Body of pancreas (tissue), 4 donors: ENCODE data around the gene ASTN2. TPM values are rescaled to one million over a fixed set of nuclear protein-coding genes. Genes with fewer than 3 reads are reported as not detected.

Source experiments
- ATAC-seq: fragments of 150-250 bp; one replicate; pipeline ENCODE4 v1.9.1; 2016
- DNase-seq, 4 donors: peaks; one replicate each; pipeline ENCODE4 v3.0.0-alpha.2; 2019
- H3K27ac ChIP-seq, 4 donors: fragments of 200-600 bp; sonication (generic); 1 replicate in 3 of 4; 2 replicates in 1 of 4; pipeline versions ENCODE4 v1.5.1 to v1.6.1; 2016 to 2019; ENCODE audit warnings: mild to moderate bottlenecking in 1 of 4, mixed read lengths in 1 of 4, moderate library complexity in 1 of 4
- H3K27me3 ChIP-seq, 2 donors: fragments of 200-600 bp; sonication (generic); one replicate each; pipeline ENCODE4 v1.6.0; 2016; ENCODE audit warnings: mild to moderate bottlenecking in 1 of 2
- H3K36me3 ChIP-seq, 2 donors: fragments of 200-600 bp; sonication (generic); replicated peaks in 1 of 2; 2 replicates each; pipeline ENCODE4 v1.5.1; 2016; ENCODE audit warnings: low read depth in 2 of 2; ENCODE audit not compliant: insufficient read depth in 1 of 2
- H3K4me1 ChIP-seq: fragments of 200-600 bp; sonication (generic); one replicate; pipeline ENCODE4 v1.6.0; 2016
- H3K4me3 ChIP-seq, 2 donors: fragments of 200-600 bp; sonication (generic); 1 replicate in 1 of 2; 2 replicates in 1 of 2; pipeline ENCODE4 v1.5.1; 2016 to 2019
- H3K9me3 ChIP-seq, 3 donors: fragments of 200-600 bp; sonication (generic); 1 replicate in 2 of 3; 2 replicates in 1 of 3; pipeline ENCODE4 v1.5.1; 2016
- POLR2A ChIP-seq, 3 donors: fragments of 450-650 bp; IDR thresholded peaks; one replicate each; pipeline ENCODE4 v1.6.1; 2016; ENCODE audit warnings: antibody characterized with exemption in 3 of 3, mild to moderate bottlenecking in 2 of 3
- WGBS, 2 donors: methylation state at CpG; one replicate each; pipeline ENCODE4 v1.1.5; 2017; 5-methylcytosine and 5-hydroxymethylcytosine counted together
- intact Hi-C: fragments of 100-400 bp; cut with DNase I; formaldehyde crosslinking; loops from one replicate; pipeline ENCODE4 v1.15.1; 2023
- total RNA-seq, 2 donors: library from RNA; depleted of rRNA; stranded (reverse); fragments of >200 nt; gene quantifications; one replicate each; pipeline ENCODE4 v1.1.0, GENCODE V29; 2016
- TF ChIP-seq, protein P1 (sequence below), 7 experiments: fragments of 450-650 bp in 4 of 7; fragments of 200-600 bp in 3 of 7; sonication (generic) in 3 of 7; IDR thresholded peaks; one replicate each; pipeline ENCODE4 v1.5.1; 2016 to 2019; ENCODE audit warnings: antibody characterized with exemption in 7 of 7

ASTN2 gene
- total RNA-seq, 2 donors from 2014 or later, result 8.2 to 9.6 TPM

GRCh38 chr9:117409321-117409720 is 5.5 kb downstream of the ASTN2 start:
- Histone ChIP-seq H3K4me1 (peaks cover 24% of the 10 kb centered on the region), H3K27me3 (no peaks in the 10 kb centered on the region), H3K4me3 (no peak overlapping the region), H3K9me3 (no peaks in the 10 kb centered on the region), H3K27ac (no peak overlapping the region), H3K36me3 (no peaks in the 10 kb centered on the region)
- ATAC-seq, result no peak
- 69 to 72% methylated on average over 5 of the region's 5 CpGs for WGBS, 2 donors
- DNase-seq, result no peak
- TF ChIP-seq POLR2A (IDR thresholded peaks at IDR 0.05), result no peak
- intact Hi-C loops, result no loop called here

GRCh38 chr9:117407436-117408022 is 7.3 kb downstream of the ASTN2 start:
- WGBS, 2 donors, result 14 to 21% methylated on average over 2 of the region's 2 CpGs
- no peak overlapping the region for H3K4me3 ChIP-seq
- TF ChIP-seq, protein P1, sequence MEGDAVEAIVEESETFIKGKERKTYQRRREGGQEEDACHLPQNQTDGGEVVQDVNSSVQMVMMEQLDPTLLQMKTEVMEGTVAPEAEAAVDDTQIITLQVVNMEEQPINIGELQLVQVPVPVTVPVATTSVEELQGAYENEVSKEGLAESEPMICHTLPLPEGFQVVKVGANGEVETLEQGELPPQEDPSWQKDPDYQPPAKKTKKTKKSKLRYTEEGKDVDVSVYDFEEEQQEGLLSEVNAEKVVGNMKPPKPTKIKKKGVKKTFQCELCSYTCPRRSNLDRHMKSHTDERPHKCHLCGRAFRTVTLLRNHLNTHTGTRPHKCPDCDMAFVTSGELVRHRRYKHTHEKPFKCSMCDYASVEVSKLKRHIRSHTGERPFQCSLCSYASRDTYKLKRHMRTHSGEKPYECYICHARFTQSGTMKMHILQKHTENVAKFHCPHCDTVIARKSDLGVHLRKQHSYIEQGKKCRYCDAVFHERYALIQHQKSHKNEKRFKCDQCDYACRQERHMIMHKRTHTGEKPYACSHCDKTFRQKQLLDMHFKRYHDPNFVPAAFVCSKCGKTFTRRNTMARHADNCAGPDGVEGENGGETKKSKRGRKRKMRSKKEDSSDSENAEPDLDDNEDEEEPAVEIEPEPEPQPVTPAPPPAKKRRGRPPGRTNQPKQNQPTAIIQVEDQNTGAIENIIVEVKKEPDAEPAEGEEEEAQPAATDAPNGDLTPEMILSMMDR (IDR thresholded peaks at IDR 0.05), result peak in 1 of 7 experiments; percentile 13
- no peak for TF ChIP-seq POLR2A (IDR thresholded peaks at IDR 0.05)
- H3K4me1 ChIP-seq, result peaks cover 24% of the 10 kb centered on the region
- no peaks in the 10 kb centered on the region for H3K9me3 ChIP-seq
- no peaks in the 10 kb centered on the region for H3K36me3 ChIP-seq
- no peaks in the 10 kb centered on the region for H3K27me3 ChIP-seq
- intact Hi-C loops, result no loop called here
- DNase-seq (no peak), ATAC-seq (no peak)
- no peak overlapping the region for H3K27ac ChIP-seq

GRCh38 chr9:117405950-117406705 is 8.7 kb downstream of the ASTN2 start:
- H3K4me3 ChIP-seq, result no peak overlapping the region
- 70 to 78% methylated on average over 7 of the region's 7 CpGs for whole genome bisulfite sequencing, 2 donors
- no peaks in the 10 kb centered on the region for H3K36me3 ChIP-seq
- no peak for TF ChIP-seq POLR2A (IDR thresholded peaks at IDR 0.05)
- TF ChIP-seq, protein P1 (IDR thresholded peaks at IDR 0.05), result no peak
- no peak for DNase-seq
- no peaks in the 10 kb centered on the region for H3K27me3 ChIP-seq
- no peaks in the 10 kb centered on the region for H3K9me3 ChIP-seq
- ATAC-seq, result no peak
- intact Hi-C loops, result no loop called here
- H3K4me1 ChIP-seq, result peaks cover 32% of the 10 kb centered on the region
- H3K27ac ChIP-seq, result no peak overlapping the region

- H3K27ac ChIP-seq, result peak overlapping the region in 2 of 4 donors; percentile 39 to 59
- H3K27me3 ChIP-seq, result no peaks in the 10 kb centered on the region
- ATAC-seq (peak; percentile 56), DNase-seq (peak; percentile 49 to 72 (median 57))
- 21 to 32% methylated on average over 2 of the region's 2 CpGs for WGBS, 2 donors
- peaks cover 53% of the 10 kb centered on the region for H3K4me1 ChIP-seq
- H3K36me3 ChIP-seq, result no peaks in the 10 kb centered on the region
- H3K9me3 ChIP-seq, result no peaks in the 10 kb centered on the region
- no peak for TF ChIP-seq POLR2A (IDR thresholded peaks at IDR 0.05)
- TF ChIP-seq, protein P1 (IDR thresholded peaks at IDR 0.05), result no peak
- intact Hi-C loops, result no loop called here
- H3K4me3 ChIP-seq, result no peak overlapping the region
Observed at GRCh38 chr9:117403848-117404247, 11.0 kb downstream of the ASTN2 start.

- no peaks in the 10 kb centered on the region for H3K27me3 ChIP-seq
- ATAC-seq (no peak), DNase-seq (peak in 1 of 4 donors; percentile 16)
- H3K4me3 ChIP-seq, result no peak overlapping the region
- no peaks in the 10 kb centered on the region for H3K36me3 ChIP-seq
- peak overlapping the region in 2 of 4 donors; percentile 39 to 59 for H3K27ac ChIP-seq
- intact Hi-C loops, result no loop called here
- H3K9me3 ChIP-seq, result no peaks in the 10 kb centered on the region
- TF ChIP-seq POLR2A (IDR thresholded peaks at IDR 0.05), result no peak
- TF ChIP-seq, protein P1 (IDR thresholded peaks at IDR 0.05), result no peak
- WGBS, 2 donors, result 29 to 43% methylated on average over 6 of the region's 6 CpGs
- peaks cover 58% of the 10 kb centered on the region for H3K4me1 ChIP-seq
Observed at GRCh38 chr9:117403403-117403811, 11.4 kb downstream of the ASTN2 start.
